PC-9 (cell line): ENCODE data around the gene SPARCL1. TPM values are rescaled to one million over a fixed set of nuclear protein-coding genes. Genes with fewer than 3 reads are reported as not detected.

Experiments used
- BruUV-seq: library from RNA; stranded (reverse); fragments of 400-500 nt; replicated peaks from 2 replicates; lab custom pipeline; 2021; lab: Mats Ljungman, UMichigan
- CTCF ChIA-PET: fragments of 300-600 bp; sonication (Branson Sonifier 250); formaldehyde crosslinking; loops from one replicate; lab custom pipeline; 2022; ENCODE audit warnings: antibody characterized with exemption; lab: Charles Lee
- POLR2A ChIA-PET: fragments of 300-600 bp; sonication (Branson Sonifier 250); formaldehyde crosslinking; loops from one replicate; lab custom pipeline; 2022; ENCODE audit warnings: antibody characterized with exemption; ENCODE audit not compliant: unreplicated experiment; lab: Charles Lee
- DNase-seq, 2 experiments: peaks; one replicate each; pipeline versions ENCODE4 v3.0.0 to v3.0.0-alpha.2; 2015 to 2022; ENCODE audit warnings: mixed read lengths in 1 of 2
- H2AFZ ChIP-seq: fragments of 200-600 bp; sonication (generic); 2 replicates; pipeline ENCODE4 v1.8.1; 2017; ENCODE audit warnings: antibody characterized with exemption
- H3F3A ChIP-seq: fragments of 200-600 bp; sonication (generic); 2 replicates; pipeline ENCODE4 v1.8.1; 2017; ENCODE audit warnings: antibody characterized with exemption, mild to moderate bottlenecking, low read depth; ENCODE audit not compliant: insufficient read depth
- H3K27ac ChIP-seq: fragments of 200-600 bp; sonication (generic); 2 replicates; pipeline ENCODE4 v1.6.1; 2016; ENCODE audit warnings: mixed run types
- H3K27me3 ChIP-seq: fragments of 200-600 bp; sonication (generic); 2 replicates; pipeline ENCODE4 v1.6.1; 2016; ENCODE audit warnings: low read depth, mixed run types; ENCODE audit not compliant: insufficient read depth
- H3K36me3 ChIP-seq: fragments of 200-600 bp; sonication (generic); 2 replicates; pipeline ENCODE4 v1.6.1; 2016; ENCODE audit warnings: low read depth, mixed run types
- H3K4me1 ChIP-seq: fragments of 200-600 bp; sonication (generic); replicated peaks from 2 replicates; pipeline ENCODE4 v1.6.1; 2016; ENCODE audit warnings: mixed run types; ENCODE audit not compliant: insufficient read depth
- H3K4me2 ChIP-seq: fragments of 200-600 bp; sonication (generic); 2 replicates; pipeline ENCODE4 v1.6.1; 2017; ENCODE audit warnings: mixed run types
- H3K4me3 ChIP-seq: fragments of 200-600 bp; sonication (generic); 2 replicates; pipeline ENCODE4 v1.6.1; 2016; ENCODE audit warnings: mixed run types
- H3K79me2 ChIP-seq: fragments of 200-600 bp; sonication (generic); 2 replicates; pipeline ENCODE4 v1.6.1; 2017; ENCODE audit warnings: low read depth, mixed run types
- H3K9me2 ChIP-seq: fragments of 200-600 bp; sonication (generic); 2 replicates; pipeline ENCODE4 v1.8.1; 2017; ENCODE audit warnings: mild to moderate bottlenecking; ENCODE audit not compliant: insufficient read depth
- H3K9me3 ChIP-seq: fragments of 200-600 bp; sonication (generic); 2 replicates; pipeline ENCODE4 v1.8.1; 2016; ENCODE audit warnings: low read depth; ENCODE audit not compliant: insufficient read depth
- H4K20me1 ChIP-seq: fragments of 200-600 bp; sonication (generic); 2 replicates; pipeline ENCODE4 v1.8.1; 2017; ENCODE audit not compliant: insufficient read depth
- EZH2 ChIP-seq: fragments of 200-600 bp; sonication (generic); IDR thresholded peaks from 2 replicates; pipeline ENCODE4 v1.8.0; 2017; ENCODE audit warnings: antibody characterized with exemption, low read depth
- intact Hi-C: fragments of 100-400 bp; cut with micrococcal nuclease; formaldehyde crosslinking; loops from one replicate; pipeline ENCODE4 v1.10.0; 2022; ENCODE audit not compliant: unreplicated experiment
- total RNA-seq: library from RNA; stranded (reverse); gene quantifications from 2 replicates; pipeline ENCODE4 v1.2.3, GENCODE V29; 2021
- TF ChIP-seq, protein P1 (sequence below): fragments of 200-600 bp; sonication (generic); conservative IDR thresholded peaks from 2 replicates; pipeline ENCODE4 v1.6.1; 2017; ENCODE audit warnings: mixed run types, antibody characterized with exemption, mild to moderate bottlenecking, moderate library complexity

The SPARCL1 gene
- total RNA-seq, 1 experiment from 2014 or later, result not detected

DNA sequence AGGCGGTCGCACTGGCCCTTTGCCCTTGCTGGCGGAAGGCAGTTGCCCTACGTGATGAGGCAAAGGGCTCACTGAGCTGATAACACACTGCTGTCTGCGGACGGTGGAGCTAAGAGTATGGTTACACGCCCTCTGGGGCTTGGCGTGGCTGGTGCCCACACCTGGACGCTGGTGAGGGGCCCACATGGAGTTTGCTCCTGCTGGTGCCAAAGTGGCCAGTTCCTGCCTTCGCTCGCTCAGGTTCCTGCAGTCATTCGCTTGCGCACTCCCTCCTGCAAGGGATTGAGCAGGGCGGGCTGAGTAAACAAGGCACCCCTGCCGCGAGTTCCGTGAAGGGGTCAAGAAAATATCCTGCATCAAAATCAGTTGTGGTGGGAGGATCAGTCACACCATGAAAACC lies 18.4 kb downstream of the SPARCL1 start:
- no peak for TF ChIP-seq EZH2
- TF ChIP-seq, protein P1, sequence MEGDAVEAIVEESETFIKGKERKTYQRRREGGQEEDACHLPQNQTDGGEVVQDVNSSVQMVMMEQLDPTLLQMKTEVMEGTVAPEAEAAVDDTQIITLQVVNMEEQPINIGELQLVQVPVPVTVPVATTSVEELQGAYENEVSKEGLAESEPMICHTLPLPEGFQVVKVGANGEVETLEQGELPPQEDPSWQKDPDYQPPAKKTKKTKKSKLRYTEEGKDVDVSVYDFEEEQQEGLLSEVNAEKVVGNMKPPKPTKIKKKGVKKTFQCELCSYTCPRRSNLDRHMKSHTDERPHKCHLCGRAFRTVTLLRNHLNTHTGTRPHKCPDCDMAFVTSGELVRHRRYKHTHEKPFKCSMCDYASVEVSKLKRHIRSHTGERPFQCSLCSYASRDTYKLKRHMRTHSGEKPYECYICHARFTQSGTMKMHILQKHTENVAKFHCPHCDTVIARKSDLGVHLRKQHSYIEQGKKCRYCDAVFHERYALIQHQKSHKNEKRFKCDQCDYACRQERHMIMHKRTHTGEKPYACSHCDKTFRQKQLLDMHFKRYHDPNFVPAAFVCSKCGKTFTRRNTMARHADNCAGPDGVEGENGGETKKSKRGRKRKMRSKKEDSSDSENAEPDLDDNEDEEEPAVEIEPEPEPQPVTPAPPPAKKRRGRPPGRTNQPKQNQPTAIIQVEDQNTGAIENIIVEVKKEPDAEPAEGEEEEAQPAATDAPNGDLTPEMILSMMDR, result no peak
- H3K9me3 ChIP-seq, result no peaks in the 10 kb centered on the region

DNA sequence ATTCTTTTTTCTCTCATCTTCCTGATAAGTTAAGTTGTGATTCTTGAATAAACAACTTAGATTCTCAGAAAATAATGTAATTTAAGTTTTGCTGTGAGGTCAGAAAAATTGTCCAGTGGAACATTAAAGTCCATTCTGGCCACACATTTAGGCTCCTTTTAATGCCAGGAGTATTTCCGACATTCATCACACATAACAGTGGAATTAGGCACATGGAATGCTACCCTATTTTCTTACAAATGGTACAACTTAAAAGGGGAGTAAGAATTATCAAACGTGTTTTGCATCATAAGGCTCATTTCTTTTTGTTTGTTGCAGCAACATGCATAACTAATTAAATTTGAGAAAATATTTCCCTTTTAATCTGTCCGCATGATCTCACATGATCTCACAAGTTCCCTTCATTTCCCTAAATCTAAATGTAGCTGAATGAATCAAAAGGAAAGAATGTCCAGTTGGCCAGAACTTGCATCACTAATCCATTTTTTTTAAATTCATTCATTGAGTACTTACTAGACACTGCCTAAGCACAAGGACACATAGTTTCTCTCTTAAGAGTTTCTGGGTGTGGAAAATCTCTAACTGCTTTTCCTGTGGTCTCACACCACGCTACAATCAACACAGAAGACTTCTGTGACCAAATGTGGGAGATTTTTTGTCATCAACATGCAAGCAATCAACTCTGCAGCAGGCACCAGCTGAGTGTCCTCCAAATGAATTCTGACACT lies 22.0 kb downstream of the SPARCL1 start:
- POLR2A ChIA-PET, result no interaction called here
- no peak overlapping the region for H3K4me2 ChIP-seq
- H2AFZ ChIP-seq, result no peak overlapping the region

More for the DNA sequence above, 18.4 kb downstream of the SPARCL1 start:
- BruUV-seq, result no TSS peak
- no peak for DNase-seq
- no peaks in the 10 kb centered on the region for H4K20me1 ChIP-seq
- intact Hi-C loops, result no loop called here
- H3K79me2 ChIP-seq, result no peaks in the 10 kb centered on the region
- no peak overlapping the region for H3K4me2 ChIP-seq
- no peak overlapping the region for H3K27ac ChIP-seq
- H3K9me2 ChIP-seq, result no peaks in the 10 kb centered on the region
- ChIA-PET CTCF (no interaction called here), POLR2A (no interaction called here)
- no peaks in the 10 kb centered on the region for H3F3A ChIP-seq
- no peaks in the 10 kb centered on the region for H3K27me3 ChIP-seq
- H2AFZ ChIP-seq, result no peak overlapping the region
- H3K4me3 ChIP-seq, result no peak overlapping the region
- H3K36me3 ChIP-seq, result no peaks in the 10 kb centered on the region
- H3K4me1 ChIP-seq, result no peaks in the 10 kb centered on the region

DNA sequence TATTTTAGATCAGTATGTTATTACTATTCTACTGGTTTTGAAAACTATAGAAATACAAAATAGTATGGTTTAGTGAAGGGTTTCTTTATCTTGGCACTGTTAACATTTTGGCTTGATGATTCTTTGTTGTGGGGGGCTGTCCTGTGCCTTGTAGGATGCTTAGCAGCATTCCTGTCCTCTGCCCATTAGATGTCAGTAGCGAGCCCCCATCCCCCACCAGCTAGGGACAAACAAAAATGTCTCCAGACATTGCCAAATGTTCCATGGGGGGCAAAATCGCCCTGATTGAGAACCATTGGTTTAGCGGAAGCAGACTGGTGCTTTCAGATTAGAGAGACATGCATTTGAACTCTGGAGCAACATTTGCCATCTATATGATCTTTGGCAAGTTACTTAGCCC lies 23.3 kb downstream of the SPARCL1 start:
- no peaks in the 10 kb centered on the region for H3K27me3 ChIP-seq
- H3K4me2 ChIP-seq, result no peak overlapping the region
- intact Hi-C loops, result no loop called here
- POLR2A ChIA-PET, result no interaction called here
- no peaks in the 10 kb centered on the region for H4K20me1 ChIP-seq
- H2AFZ ChIP-seq, result no peak overlapping the region
- H3K4me1 ChIP-seq, result no peaks in the 10 kb centered on the region
- H3K27ac ChIP-seq, result no peak overlapping the region
- no peak for DNase-seq
- H3K9me2 ChIP-seq, result no peaks in the 10 kb centered on the region
- no TSS peak for BruUV-seq
- no peaks in the 10 kb centered on the region for H3K79me2 ChIP-seq
- TF ChIP-seq, protein P1, result no peak
- TF ChIP-seq EZH2, result no peak
- no peaks in the 10 kb centered on the region for H3K9me3 ChIP-seq
- CTCF ChIA-PET, result no interaction called here
- no peaks in the 10 kb centered on the region for H3F3A ChIP-seq
- H3K36me3 ChIP-seq, result no peaks in the 10 kb centered on the region
- no peak overlapping the region for H3K4me3 ChIP-seq

More for the DNA sequence above, 22.0 kb downstream of the SPARCL1 start:
- Histone ChIP-seq H3K36me3 (no peaks in the 10 kb centered on the region), H3K79me2 (no peaks in the 10 kb centered on the region), H3F3A (no peaks in the 10 kb centered on the region), H3K27me3 (no peaks in the 10 kb centered on the region), H3K9me2 (no peaks in the 10 kb centered on the region), H3K4me3 (no peak overlapping the region), H4K20me1 (no peaks in the 10 kb centered on the region), H3K9me3 (no peaks in the 10 kb centered on the region), H3K4me1 (no peaks in the 10 kb centered on the region), H3K27ac (no peak overlapping the region)
- no TSS peak for BruUV-seq
- intact Hi-C loops, result no loop called here
- DNase-seq, result no peak
- TF ChIP-seq, protein P1, result no peak
- no peak for TF ChIP-seq EZH2
- CTCF ChIA-PET, result no interaction called here
